ENCODE results near the gene E2F4. TPM values are rescaled to one million over a fixed set of nuclear protein-coding genes. Genes with fewer than 3 reads are reported as not detected.

E2F4 gene
- total and polyA plus RNA-seq, 11 donors = 25.2 to 71.3 (median 33.7) TPM

DNA sequence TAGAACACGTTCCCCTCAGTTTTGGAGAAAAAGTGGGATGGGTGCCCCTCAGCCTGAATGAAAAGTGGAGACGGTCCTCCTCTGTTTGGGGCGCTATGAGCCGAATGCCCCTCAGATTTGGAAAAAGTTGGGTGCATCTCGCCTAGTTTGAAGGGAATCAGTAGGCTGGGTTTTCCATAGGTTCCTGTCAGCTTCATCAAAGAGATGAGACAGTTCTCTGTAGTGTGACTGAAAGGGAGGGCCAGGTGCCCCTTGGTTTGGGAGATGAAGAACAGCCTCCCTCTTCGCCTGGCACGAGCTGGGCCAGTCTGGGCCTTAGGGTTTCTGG lies 56.1 kb downstream of the E2F4 start:
- H3K27ac ChIP-seq = peak overlapping the region in 7 of 12 donors; percentile 42 to 99 (median 95)
- peaks cover 0 to 10% (median 0%) of the 10 kb centered on the region in 9 donors for H3K27me3 ChIP-seq
- 5 to 14% (median 7%) methylated on average over 5 to 7 of the region's 7 CpGs for WGBS, 4 donors
- H3K9me3 ChIP-seq = no peaks in the 10 kb centered on the region
- intact Hi-C loops (cut with DNase I) = loop anchor here in 2 of 10 donors (5.0 kb wide), 2 partner anchors 56 to 76 kb away; partner anchors contain the start of genes NOL3 (in 2 of the 2), E2F4 (in 1 of the 2) and EXOC3L1 (in 1 of the 2)
- no peaks in the 10 kb centered on the region for H3K36me3 ChIP-seq
- peaks cover 20 to 64% (median 46%) of the 10 kb centered on the region in 12 donors for H3K4me1 ChIP-seq
- peak overlapping the region; percentile 34 to 94 (median 82) for H3K4me3 ChIP-seq
- no peak for ATAC-seq
- TF ChIP-seq, protein P1, sequence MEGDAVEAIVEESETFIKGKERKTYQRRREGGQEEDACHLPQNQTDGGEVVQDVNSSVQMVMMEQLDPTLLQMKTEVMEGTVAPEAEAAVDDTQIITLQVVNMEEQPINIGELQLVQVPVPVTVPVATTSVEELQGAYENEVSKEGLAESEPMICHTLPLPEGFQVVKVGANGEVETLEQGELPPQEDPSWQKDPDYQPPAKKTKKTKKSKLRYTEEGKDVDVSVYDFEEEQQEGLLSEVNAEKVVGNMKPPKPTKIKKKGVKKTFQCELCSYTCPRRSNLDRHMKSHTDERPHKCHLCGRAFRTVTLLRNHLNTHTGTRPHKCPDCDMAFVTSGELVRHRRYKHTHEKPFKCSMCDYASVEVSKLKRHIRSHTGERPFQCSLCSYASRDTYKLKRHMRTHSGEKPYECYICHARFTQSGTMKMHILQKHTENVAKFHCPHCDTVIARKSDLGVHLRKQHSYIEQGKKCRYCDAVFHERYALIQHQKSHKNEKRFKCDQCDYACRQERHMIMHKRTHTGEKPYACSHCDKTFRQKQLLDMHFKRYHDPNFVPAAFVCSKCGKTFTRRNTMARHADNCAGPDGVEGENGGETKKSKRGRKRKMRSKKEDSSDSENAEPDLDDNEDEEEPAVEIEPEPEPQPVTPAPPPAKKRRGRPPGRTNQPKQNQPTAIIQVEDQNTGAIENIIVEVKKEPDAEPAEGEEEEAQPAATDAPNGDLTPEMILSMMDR (IDR thresholded peaks at IDR 0.05) = no peak
- TF ChIP-seq POLR2A (IDR thresholded peaks at IDR 0.05) = no peak
- DNase-seq = no peak

MicroRNAs within 50 kb of the gene (microRNA counts, 767-probe panel; counts per million panel counts)
- 1,472 to 1,754 counts per million in 2 donors for microRNA hsa-miR-328

Small RNA genes within 50 kb of the gene (microRNA-seq; reads per million reads assigned to microRNA genes)
- 154 to 533 (median 271) reads per million in 4 donors for gene MIR328

Other genes with a start within 250 kb of the E2F4 start
- 1 to 10 TPM in 3 of 9 donors, under 1 TPM in 6; 0.51 to 1.7 (median 0.88) TPM for gene CES3, start 230.9 kb upstream of the E2F4 start, total RNA-seq
- 1 to 10 TPM in 1 of 2 donors, under 1 TPM in 1; 0.08 to 1.1 TPM for gene CES3, start 230.9 kb upstream of the E2F4 start, polyA plus RNA-seq
- 10 to 100 TPM in 2 of 9 donors, 1 to 10 TPM in 7; 3.5 to 26.8 (median 7.1) TPM for gene CES4A, start 203.6 kb upstream of the E2F4 start, total RNA-seq
- 10 to 100 TPM in 1 of 2 donors, 1 to 10 TPM in 1; 8.1 to 16.6 TPM for gene CES4A, start 203.6 kb upstream of the E2F4 start, polyA plus RNA-seq
- gene CBFB, start 163.0 kb upstream of the E2F4 start, total RNA-seq = 10 to 100 TPM; 16.4 to 53.6 (median 28.1) TPM
- gene CBFB, start 163.0 kb upstream of the E2F4 start, polyA plus RNA-seq = 10 to 100 TPM; 11.3 to 41.0 TPM
- 10 to 100 TPM in 5 of 9 donors, 1 to 10 TPM in 4; 8.4 to 17.8 (median 11.6) TPM for gene PHAF1, start 82.2 kb upstream of the E2F4 start, total RNA-seq
- gene PHAF1, start 82.2 kb upstream of the E2F4 start, polyA plus RNA-seq = 10 to 100 TPM in 1 of 2 donors, 1 to 10 TPM in 1; 5.6 to 11.6 TPM
- gene B3GNT9, start 41.2 kb upstream of the E2F4 start, total RNA-seq = 10 to 100 TPM in 5 of 9 donors, 1 to 10 TPM in 4; 8.6 to 17.5 (median 11.9) TPM
- 10 to 100 TPM in 1 of 2 donors, 1 to 10 TPM in 1; 6.4 to 16.9 TPM for gene B3GNT9, start 41.2 kb upstream of the E2F4 start, polyA plus RNA-seq
- gene TRADD, start 32.2 kb upstream of the E2F4 start, total RNA-seq = 10 to 100 TPM in 4 of 9 donors, 1 to 10 TPM in 5; 4.7 to 14.3 (median 8.4) TPM
- 10 to 100 TPM in 1 of 2 donors, 1 to 10 TPM in 1; 6.8 to 16.2 TPM for gene TRADD, start 32.2 kb upstream of the E2F4 start, polyA plus RNA-seq
- gene FBXL8, start 32.2 kb upstream of the E2F4 start, total RNA-seq = 10 to 100 TPM in 1 of 9 donors, 1 to 10 TPM in 8; 5.0 to 13.4 (median 7.2) TPM
- gene FBXL8, start 32.2 kb upstream of the E2F4 start, polyA plus RNA-seq = 1 to 10 TPM; 5.4 to 9.2 TPM
- 10 to 100 TPM; 11.6 to 62.4 (median 35.4) TPM for gene HSF4, start 27.4 kb upstream of the E2F4 start, total RNA-seq
- gene HSF4, start 27.4 kb upstream of the E2F4 start, polyA plus RNA-seq = 10 to 100 TPM in 1 of 2 donors, 1 to 10 TPM in 1; 5.9 to 62.5 TPM
- gene NOL3, start 21.6 kb upstream of the E2F4 start, total RNA-seq = 100 to 1,000 TPM in 1 of 9 donors, 10 to 100 TPM in 8; 64.9 to 119 (median 77.4) TPM
- gene NOL3, start 21.6 kb upstream of the E2F4 start, polyA plus RNA-seq = 100 to 1,000 TPM; 112 to 121 TPM
- gene MATCAP1, start 8.2 kb upstream of the E2F4 start, total RNA-seq = 10 to 100 TPM in 5 of 9 donors, 1 to 10 TPM in 4; 4.1 to 21.6 (median 11.1) TPM
- gene MATCAP1, start 8.2 kb upstream of the E2F4 start, polyA plus RNA-seq = 10 to 100 TPM; 10.2 to 15.5 TPM
- 1 to 10 TPM; 1.9 to 9.1 (median 2.8) TPM for gene EXOC3L1, start 2.0 kb upstream of the E2F4 start, total RNA-seq
- gene EXOC3L1, start 2.0 kb upstream of the E2F4 start, polyA plus RNA-seq = 1 to 10 TPM; 3.4 to 7.0 TPM
- gene ELMO3, start 7.0 kb downstream of the E2F4 start, total RNA-seq = 1 to 10 TPM in 1 of 9 donors, under 1 TPM in 8; 0.32 to 1.8 (median 0.65) TPM
- under 1 TPM; 0.68 to 0.91 TPM for gene ELMO3, start 7.0 kb downstream of the E2F4 start, polyA plus RNA-seq
- gene TMEM208, start 35.0 kb downstream of the E2F4 start, total RNA-seq = 10 to 100 TPM in 6 of 9 donors, 1 to 10 TPM in 3; 6.2 to 21.8 (median 11.9) TPM
- 10 to 100 TPM; 49.5 to 79.7 TPM for gene TMEM208, start 35.0 kb downstream of the E2F4 start, polyA plus RNA-seq
- gene FHOD1, start 55.3 kb downstream of the E2F4 start, total RNA-seq = 10 to 100 TPM in 8 of 9 donors, 1 to 10 TPM in 1; 9.6 to 30.3 (median 18.0) TPM
- gene FHOD1, start 55.3 kb downstream of the E2F4 start, polyA plus RNA-seq = 10 to 100 TPM; 13.1 to 26.6 TPM
- gene SLC9A5, start 56.8 kb downstream of the E2F4 start, total RNA-seq = 1 to 10 TPM in 6 of 9 donors, under 1 TPM in 3; 0.16 to 2.0 (median 1.3) TPM
- 1 to 10 TPM in 1 of 2 donors, under 1 TPM in 1; 0.29 to 1.0 TPM for gene SLC9A5, start 56.8 kb downstream of the E2F4 start, polyA plus RNA-seq
- gene PLEKHG4, start 87.4 kb downstream of the E2F4 start, total RNA-seq = 1 to 10 TPM in 4 of 9 donors, under 1 TPM in 5; 0.44 to 4.0 (median 0.94) TPM
- 1 to 10 TPM; 1.2 to 1.4 TPM for gene PLEKHG4, start 87.4 kb downstream of the E2F4 start, polyA plus RNA-seq
- under 1 TPM in 1 of 9 donors, not detected in 8; 0.29 TPM for gene KCTD19, start 134.6 kb downstream of the E2F4 start, total RNA-seq
- under 1 TPM in 1 of 2 donors, not detected in 1; 0.19 TPM for gene KCTD19, start 134.6 kb downstream of the E2F4 start, polyA plus RNA-seq
- under 1 TPM in 1 of 9 donors, not detected in 8; 0.27 TPM for gene LRRC36, start 134.7 kb downstream of the E2F4 start, total RNA-seq
- gene LRRC36, start 134.7 kb downstream of the E2F4 start, polyA plus RNA-seq = under 1 TPM; 0.15 to 0.42 TPM
- gene TPPP3, start 201.3 kb downstream of the E2F4 start, total RNA-seq = 10 to 100 TPM in 5 of 9 donors, 1 to 10 TPM in 4; 7.0 to 17.0 (median 10.2) TPM
- 10 to 100 TPM; 13.4 to 20.1 TPM for gene TPPP3, start 201.3 kb downstream of the E2F4 start, polyA plus RNA-seq
- 10 to 100 TPM in 1 of 9 donors, 1 to 10 TPM in 8; 3.5 to 11.6 (median 5.4) TPM for gene ZDHHC1, start 224.3 kb downstream of the E2F4 start, total RNA-seq
- gene ZDHHC1, start 224.3 kb downstream of the E2F4 start, polyA plus RNA-seq = 1 to 10 TPM; 2.7 to 5.1 TPM
- under 1 TPM in 8 of 9 donors, not detected in 1; 0.32 to 1.00 (median 0.59) TPM for gene HSD11B2, start 239.0 kb downstream of the E2F4 start, total RNA-seq
- under 1 TPM; 0.15 to 0.26 TPM for gene HSD11B2, start 239.0 kb downstream of the E2F4 start, polyA plus RNA-seq

All from heart left ventricle (tissue), 16 donors.